Lower leg skin (tissue), 3 donors: ENCODE results near the gene SDCCAG8.

Source experiments
- CTCF ChIP-seq, 3 donors: fragments of 450-650 bp; IDR thresholded peaks; one replicate each; pipeline ENCODE4 v1.5.1; 2016; ENCODE audit warnings: antibody characterized with exemption in 3 of 3, mild to moderate bottlenecking in 3 of 3, moderate library complexity in 2 of 3
- POLR2A ChIP-seq, 2 donors: fragments of 450-650 bp; IDR thresholded peaks; one replicate each; pipeline ENCODE4 v1.6.1; 2016 to 2017; ENCODE audit warnings: antibody characterized with exemption in 2 of 2, mild to moderate bottlenecking in 1 of 2, moderate library complexity in 1 of 2

GRCh38 chr1:243494741-243495431 lies 239.0 kb downstream of the SDCCAG8 start:
- TF ChIP-seq CTCF (IDR thresholded peaks at IDR 0.05) (no peak), POLR2A (IDR thresholded peaks at IDR 0.05) (no peak)
